Stimulated activated CD4-positive, alpha-beta T cell treated with anti-CD3 and anti-CD28 coated beads, Interleukin-2, amount 100 ng/mL, for 48 hours (primary cell): ENCODE results near the gene POC1A.
"Not testable (repeated sequence)": the region's sequence is repeated elsewhere in the genome, so short reads cannot be mapped to it uniquely, and the experiment has no call there.

ENCODE experiments used
- DNase-seq, 2 donors: peaks; one replicate each; pipeline ENCODE4 v3.0.0-alpha.2; 2020

The POC1A gene

DNA sequence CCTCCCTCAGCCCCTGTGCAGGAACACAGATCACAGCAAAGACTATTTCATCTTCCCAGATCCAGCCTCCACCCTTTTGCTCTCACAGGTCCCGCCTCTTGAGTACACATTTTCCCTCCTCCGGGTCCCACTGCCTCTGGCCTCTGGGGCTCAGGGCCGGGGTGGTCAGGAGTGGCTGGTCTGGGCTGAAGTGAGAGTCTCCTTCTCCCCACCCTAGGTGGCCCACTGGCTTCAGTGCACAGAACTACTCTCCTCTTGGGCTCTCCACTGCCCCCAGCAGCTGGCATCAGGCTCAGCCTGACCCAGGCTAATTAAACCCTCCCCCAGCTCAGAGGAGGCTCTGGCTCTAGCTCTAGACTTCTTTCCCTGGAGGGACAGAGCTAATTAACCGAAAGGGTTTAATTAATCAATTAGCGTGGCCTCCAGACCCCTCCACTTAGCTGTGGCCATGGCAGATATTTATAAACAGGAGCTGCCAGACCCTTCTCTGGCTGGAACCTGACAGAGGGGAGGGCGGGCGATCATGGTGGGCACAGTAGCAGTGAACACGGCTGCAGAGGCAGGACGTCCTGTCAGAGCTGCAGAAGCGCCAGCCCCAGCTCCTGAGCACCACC is 113.0 kb downstream of the POC1A start:
- DNase-seq, result no peak

DNA sequence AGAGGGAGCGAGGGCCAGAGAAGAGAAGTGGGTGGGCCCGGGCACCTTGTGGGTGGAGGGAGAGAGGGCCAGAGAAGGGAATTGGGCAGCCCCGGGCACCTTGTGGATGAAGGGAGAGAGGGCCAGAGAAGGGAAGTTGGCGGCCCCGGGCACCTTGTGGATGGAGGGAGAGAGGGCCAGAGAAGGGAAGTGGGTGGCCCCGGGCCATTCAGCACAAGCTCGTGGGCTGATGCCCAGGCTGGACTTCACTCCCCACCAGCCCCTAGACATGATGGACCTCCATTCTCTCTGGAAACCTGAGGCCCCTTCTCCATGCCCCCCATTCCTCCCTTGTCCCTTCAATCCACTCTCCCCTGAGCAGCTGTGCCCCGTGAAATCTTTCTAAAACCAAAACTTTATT is 113.6 kb downstream of the POC1A start:
- DNase-seq, result no peak

DNA sequence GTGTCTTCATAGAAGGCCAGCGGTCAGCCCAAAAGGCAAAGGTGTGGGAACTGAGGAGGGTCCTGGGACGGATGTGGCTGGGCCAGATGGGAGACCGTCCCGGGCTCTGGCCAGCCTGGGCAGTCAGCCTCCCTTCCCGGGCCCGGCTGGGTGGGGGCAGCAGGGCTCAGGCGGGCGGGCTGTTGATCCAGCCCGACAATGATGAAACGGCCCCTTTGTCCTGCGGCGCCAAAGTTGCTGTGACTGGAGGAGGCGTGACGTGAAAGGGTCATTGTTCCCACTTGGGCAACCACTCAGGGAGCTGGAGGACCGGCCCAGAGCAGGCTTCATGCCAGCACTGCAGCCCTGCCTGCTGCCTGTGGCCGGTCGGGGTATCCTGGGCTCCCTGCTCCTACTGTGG is 114.4 kb downstream of the POC1A start:
- DNase-seq, result no peak

DNA sequence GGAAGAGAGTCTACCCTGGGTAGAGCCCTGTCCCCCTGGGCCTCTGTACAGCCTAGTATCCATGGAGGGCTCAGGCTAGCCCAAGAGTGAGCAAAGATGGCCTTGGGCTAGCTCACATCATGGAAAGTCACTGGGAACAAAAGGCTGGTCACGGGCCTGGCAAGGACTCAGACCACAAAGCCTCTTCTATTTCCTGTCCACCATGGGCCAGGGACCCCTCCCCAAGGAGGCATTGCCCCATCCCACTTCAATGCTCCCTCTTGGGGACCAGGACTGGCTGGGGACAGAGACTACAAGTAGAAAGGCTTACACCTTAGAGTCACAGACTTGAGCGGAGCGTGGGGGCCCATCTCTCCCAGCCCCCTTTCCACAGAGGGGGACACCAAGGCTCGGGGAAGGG is 114.8 kb downstream of the POC1A start:
- no peak for DNase-seq

DNA sequence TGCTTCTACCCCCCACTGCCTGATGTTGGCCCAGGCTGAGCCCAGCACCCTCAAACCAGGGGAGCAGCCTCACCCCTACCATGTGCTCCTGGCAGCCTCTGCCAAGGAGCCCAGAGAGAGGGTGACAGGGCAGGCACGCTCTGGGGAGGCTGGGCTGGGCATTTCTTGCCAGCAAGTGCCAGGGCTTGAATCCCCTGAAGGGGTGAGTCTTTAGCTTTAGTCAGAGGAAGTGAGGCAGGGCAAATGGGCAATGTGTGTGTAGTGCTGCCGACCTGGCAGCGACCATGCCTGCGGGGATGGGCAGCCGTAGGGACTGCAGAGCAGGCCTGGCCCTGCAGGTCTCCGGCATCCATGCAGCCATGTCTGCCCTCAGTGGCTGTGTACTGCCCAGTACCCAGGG is 116.0 kb downstream of the POC1A start:
- no peak for DNase-seq

DNA sequence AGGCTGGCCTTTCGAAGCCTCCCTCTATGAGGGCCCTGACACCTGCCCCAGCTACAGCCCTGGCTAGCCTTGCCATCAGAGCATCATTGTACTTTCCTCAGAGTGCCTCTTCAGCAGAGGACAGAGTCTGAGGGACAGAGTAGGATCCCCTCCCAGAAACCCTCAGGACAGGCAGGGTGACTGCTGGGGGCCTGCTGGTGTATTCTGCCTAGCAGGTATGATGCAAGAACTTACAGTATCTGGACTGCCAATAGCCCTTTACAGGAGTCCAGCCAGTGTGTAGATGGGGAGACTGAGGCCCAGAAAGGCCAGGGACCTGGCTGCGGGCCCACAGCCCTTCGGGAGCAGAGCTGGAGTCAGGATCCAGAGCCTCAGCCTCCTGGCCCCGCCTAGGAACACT is 116.9 kb downstream of the POC1A start:
- DNase-seq, result no peak

DNA sequence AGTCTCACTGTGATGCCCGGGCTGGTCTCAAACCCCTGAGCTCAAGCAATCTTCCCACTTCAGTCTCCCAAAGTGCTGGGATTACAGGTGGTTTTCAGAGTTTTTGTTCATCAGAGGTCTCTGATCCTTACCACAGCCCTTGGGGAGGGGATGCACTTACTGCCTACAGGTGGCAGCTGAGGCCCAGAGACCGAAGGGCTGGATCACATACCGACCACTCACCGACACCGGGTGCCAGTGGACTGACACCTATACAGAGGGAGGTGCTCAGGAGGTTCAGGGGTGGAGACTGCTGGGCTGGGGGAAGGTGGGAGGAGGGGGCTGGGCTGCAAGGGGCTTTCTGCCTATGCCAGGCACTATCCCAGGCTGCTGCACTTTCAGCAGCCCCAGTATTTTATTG is 117.4 kb downstream of the POC1A start:
- no peak for DNase-seq

DNA sequence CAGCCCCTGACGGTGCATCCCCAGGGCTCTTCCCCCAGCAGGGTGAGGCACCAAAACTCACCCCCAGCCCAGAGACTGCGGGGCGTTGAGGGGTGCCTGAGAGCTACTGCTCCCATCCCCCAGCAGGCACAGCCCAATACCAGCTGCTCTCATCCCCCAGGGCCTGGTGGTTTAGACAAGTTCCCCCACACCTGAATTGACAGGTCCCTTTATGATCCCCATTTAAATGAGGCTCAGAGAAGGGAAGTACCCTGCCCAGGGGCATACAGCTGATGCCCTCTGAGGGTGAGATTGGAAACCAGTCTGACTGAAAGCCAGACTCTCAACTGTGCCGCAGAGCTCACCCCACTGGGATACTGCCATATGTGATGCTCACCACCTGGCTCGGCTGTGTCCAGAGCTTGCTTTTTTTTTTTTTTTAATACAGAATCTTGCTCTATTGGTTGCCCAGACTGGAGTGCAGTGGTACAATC is 118.0 kb downstream of the POC1A start:
- no peak for DNase-seq

DNA sequence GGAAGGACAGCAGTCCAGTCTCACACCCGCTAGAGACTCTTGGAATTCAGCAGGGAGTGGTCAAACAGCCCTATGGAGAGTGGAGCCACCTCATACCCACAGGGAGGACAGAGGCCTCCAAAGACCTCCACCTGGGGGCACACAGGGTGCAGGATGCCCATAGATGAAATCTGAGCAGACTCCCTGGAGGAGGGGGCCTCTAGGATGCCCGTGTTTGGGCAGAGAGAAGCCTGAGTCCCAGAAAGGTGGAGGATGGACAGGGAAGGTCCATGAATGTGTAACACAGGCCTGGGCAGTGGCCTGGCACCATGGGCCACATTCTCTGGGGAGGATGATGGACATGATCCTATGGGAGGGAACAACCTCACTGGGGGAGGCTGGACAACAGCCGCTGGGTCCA is 119.6 kb downstream of the POC1A start:
- no peak for DNase-seq

DNA sequence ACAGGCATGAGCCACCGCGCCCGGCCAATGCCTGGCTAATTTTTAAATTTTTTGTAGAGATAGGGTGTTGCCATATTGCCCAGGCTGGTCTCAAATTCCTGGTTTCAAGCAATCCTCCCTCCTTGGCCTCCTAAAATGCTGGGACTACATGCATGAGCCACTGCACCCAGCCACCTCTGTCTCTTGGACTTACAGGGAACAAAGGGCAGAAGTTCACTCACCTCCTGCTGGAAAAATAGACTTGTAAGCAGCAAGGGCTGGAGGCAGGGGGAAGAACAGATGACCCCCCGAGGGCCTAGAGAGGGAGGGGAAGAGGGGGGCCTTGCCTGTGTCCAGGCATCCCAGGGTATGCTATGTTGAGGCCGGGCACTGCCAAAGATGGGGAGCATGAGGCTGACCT is 120.0 kb downstream of the POC1A start:
- no peak for DNase-seq

DNA sequence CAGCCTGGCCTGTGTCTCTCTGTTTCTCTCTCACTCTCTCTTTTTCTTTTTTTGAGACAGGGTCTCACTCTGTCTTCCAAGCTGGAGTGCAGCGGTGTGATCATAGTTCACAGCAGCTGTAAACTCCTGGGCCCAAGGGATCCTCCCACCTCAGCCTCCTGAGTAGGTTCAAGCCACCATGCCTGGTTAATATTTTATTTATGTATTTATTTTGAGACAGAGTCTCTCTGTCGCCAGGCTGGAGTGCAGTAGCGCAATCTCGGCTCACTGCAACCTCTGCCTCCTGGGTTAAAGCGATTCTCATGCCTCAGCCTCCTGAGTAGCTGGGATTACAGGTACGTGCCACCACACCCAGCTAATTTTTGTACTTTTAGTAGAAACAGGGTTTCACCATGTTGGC is 120.5 kb downstream of the POC1A start:
- not testable (repeated sequence) for DNase-seq

DNA sequence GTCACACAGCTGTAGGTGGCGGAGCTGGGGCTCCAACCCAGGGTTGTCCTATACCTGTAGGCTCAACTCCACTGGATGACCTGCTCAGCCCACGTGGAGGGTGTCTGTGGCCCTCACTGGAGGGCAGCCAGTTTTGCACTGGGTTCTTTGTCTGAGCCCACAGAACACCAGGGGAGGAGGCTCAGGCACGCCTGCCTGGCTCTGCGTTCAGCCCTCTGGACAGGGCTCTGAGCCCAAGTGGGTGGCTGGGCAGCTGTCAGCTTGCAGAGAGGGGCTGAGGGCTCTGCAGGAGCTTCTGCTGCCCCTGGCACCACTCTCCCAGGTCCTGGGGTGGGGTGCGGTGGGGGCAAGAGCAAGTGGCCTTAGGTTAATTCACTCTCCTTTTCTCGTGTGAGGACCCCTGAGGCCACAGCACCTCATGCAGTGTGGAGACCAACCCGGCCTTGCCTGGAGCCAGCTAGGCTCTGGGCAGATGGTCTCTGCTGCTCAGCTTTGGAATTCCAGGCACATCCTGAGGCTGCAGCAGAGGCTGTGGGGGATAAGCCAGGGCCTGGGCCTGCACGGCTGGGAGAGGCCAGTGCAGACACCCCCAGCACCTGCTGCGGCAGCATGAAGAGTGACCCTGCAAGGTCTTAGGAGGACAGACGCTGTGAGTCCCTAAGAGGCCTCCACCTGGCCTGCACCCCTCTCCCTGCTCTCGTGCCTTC is 121.4 kb downstream of the POC1A start:
- DNase-seq, result no peak

DNA sequence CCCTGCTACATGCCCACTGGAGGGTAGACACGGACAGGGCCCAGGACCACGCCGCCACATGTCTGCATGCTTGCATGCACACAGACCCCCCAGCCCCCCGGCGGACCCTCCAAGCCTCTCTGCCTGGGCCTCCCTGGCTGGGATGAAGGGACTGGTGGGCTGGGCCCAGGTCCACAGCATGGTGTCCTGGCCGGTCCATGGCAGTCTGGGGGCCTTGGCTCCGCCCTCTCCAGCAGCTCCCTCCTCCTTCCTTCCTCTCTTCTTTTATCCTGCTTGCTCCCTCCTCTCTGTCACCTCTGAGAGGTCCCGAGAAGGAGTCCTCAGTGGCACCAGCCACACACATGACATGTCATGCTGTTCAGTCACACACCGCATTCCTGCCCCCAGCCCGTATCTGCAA is 122.3 kb downstream of the POC1A start:
- no peak for DNase-seq

DNA sequence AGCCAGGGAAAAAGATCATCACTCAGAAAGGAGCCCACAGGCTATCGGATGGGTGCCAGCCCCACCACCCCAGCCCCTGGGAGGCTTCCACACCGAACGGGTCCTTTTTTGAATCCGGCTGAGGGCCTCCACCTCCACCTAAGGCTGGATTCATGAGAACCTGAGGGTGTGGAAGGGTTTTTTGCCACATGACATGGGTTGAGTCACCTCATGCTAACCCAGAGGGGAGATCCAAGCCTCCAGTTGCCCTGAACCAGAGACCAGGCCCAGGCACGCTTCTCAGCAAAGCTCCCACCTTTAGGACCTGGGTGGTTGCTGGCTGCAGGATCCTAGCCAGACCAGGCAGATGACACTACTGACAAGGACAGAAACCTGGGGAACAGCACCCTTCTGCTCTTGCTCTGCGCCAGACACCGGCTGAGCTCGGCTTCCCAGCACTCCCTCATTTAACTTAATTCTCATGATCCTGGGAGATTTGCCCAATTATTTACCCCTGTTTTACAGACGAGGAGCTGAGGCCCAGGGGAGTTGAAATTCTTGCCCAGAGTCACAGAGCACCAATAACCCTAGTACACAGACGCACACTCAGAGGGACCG is 123.4 kb downstream of the POC1A start:
- no peak for DNase-seq

DNA sequence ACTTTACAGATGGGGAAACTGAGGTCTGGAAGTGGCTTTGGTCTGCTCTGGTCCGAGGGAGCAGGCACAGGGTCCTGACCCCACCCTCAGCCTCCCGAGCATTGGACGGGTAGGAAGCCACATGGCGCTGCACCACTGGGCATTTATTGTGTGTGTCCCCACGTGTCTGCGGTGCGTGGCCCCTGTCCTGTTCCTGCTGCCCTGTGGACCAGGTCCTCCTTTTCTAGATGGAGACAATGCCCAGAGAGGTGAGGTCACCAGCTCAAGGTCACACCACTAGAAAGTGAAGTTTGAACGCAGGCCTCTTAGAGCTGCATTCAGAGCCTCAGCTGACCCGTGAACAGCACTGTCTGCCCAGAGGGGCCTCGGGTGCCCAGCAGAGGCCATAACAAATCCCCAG is 124.7 kb downstream of the POC1A start:
- no peak for DNase-seq

DNA sequence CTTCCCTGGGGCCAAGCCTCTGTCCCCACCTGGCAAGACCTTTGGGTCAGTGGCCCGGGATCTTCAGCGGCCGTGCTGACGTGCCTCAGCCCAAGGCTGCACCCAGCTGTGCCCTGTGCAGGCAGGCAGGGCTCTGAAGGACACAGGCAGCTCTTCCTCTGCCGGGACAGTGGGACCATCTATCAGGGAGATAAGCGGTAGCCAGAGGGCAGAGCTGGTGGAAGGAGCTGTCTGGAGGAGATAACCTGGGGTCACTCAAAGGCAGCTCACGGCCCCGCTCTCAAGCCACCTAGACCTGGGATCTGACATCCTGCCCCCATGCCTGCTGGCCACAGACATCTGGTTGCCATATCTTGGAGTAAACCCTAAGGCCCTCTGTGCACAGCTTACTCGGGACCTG is 125.2 kb downstream of the POC1A start:
- no peak for DNase-seq

DNA sequence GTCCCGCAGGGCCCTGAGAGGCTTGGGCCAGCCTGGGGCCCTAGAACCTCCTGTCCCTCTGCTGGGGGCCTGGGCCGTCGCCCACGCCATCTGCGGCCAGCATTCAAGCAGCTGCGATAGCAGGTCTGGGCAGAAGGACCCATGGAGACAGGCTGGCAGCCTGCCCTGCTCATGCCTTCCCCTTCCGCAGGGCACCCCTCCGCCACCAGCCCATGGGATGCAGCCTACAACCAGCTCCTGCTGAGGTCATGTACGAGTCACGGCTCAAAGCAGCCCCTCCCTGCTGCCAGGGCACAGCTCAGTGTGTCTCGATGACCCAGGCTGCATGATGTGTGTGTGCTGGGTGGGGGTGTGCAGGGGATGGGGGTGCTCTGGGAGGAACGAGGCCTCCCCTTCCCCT is 125.7 kb downstream of the POC1A start:
- DNase-seq, result no peak

DNA sequence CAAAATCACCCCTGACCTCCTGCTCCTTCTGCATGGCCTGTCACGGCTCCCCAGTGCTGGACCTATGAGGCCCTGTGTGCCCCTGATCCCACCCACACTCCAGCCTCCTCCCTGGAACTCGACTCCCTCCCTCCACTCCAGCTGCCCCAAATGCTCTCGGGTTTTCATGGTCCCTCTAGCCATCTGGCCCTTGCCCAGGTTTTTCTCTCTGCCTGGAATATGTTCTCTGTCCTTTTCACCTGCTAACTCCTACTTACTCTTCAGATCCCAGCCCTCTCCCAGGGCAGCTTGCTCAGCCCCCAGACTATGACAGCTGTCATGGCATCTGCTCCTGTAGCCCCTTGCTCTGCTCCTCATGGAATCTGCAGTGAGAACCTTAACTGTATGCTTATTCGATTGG is 128.2 kb downstream of the POC1A start:
- no peak for DNase-seq

DNA sequence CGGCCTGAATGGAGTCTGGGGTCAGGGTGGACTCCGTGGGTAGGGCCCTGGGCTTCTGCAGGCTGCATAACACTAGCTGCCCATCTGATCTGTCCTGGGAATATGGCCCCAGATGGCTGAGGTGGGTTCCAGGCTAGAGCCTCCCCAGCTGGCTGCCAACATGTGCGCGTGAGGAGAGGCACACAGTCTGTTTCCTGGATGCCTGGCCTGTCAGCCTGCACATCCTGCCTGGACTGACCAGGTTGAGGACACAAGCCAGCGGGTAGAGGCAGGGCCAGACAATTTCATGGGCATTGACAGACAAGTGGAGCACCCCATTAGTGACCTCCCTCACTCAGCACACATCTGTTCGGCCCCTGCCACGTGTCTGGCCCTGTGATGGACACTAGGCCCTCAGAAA is 128.8 kb downstream of the POC1A start:
- no peak for DNase-seq
